ENCODE measurements around the gene OR5A2. TPM values are rescaled to one million over a fixed set of nuclear protein-coding genes. Genes with fewer than 3 reads are reported as not detected.
"Not testable (repeated sequence)": the region's sequence is repeated elsewhere in the genome, so short reads cannot be mapped to it uniquely, and the experiment has no call there.

Gene OR5A2
- total and polyA plus RNA-seq, 2 of the 8 experiments (the other 6 are each of a cell fraction or from before 2014, with no cell fraction given) = not detected

DNA sequence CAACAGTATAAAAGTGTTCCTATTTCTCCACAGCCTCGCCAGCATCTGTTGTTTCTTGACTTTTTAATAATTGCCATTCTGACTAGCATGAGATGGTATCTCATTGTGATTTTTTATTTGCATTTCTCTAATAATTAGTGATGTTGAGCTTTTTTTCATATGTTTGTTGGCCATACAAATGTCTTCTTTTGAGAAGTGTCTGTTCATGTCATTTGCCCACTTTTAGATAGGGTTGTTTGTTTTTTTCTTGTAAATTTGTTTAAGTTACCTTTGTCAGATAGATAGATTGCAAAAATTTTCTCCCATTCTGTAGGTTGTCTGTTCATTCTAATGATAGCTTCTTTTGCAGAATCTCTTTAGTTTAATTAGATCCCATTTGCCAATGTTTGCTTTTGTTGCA is 19.4 kb upstream of the OR5A2 start:
- FAIRE-seq; H4K8ac ChIP-seq (ENCODE audit: extremely low read depth, insufficient read depth, low read length); H3K79me1 ChIP-seq (ENCODE audit: low read depth, low read length); H3K56ac ChIP-seq (replicated peaks; ENCODE audit: insufficient read length, low read depth, low read length); H3K14ac ChIP-seq (ENCODE audit: insufficient read length); H3K9me3 ChIP-seq (ENCODE audit: insufficient read depth in 2 of 2, low read depth in 1 of 2, low read length in 1 of 2); H3K36me3 ChIP-seq (ENCODE audit: control insufficient read depth in 2 of 4, insufficient read depth in 4 of 4, low read length in 3 of 4); H3K79me2 ChIP-seq (ENCODE audit: control insufficient read depth in 1 of 2, insufficient read depth in 2 of 2, low read length in 2 of 2); H3K27ac ChIP-seq (ENCODE audit: low read depth, low read length); H3K23me2 ChIP-seq (ENCODE audit: low read depth, low read length); H3K27me3 ChIP-seq (replicated peaks in 1 of 4; ENCODE audit: control insufficient read depth in 3 of 4, extremely low read depth in 1 of 4, insufficient read depth in 3 of 4, low read length in 3 of 4); POLR2A ChIA-PET (ENCODE audit: partially characterized antibody); H2BK5ac ChIP-seq (ENCODE audit: low read depth, low read length); CTCF ChIA-PET (ENCODE audit: partially characterized antibody); H2BK120ac ChIP-seq (replicated peaks; ENCODE audit: low read depth, low read length); H2BK20ac ChIP-seq (ENCODE audit: low read length); H2AK5ac ChIP-seq (ENCODE audit: low read depth, low read length); DNase-seq (ENCODE audit: low read depth in 1 of 2, low spot score in 2 of 2); H3K4ac ChIP-seq (replicated peaks; ENCODE audit: insufficient read length, low read depth, low read length); H3K4me2 ChIP-seq (ENCODE audit: insufficient read depth in 1 of 2, low read depth in 2 of 2, low read length in 2 of 2); H2AFZ ChIP-seq (ENCODE audit: low read length); H4K91ac ChIP-seq (replicated peaks; ENCODE audit: insufficient read length, low read length); H2BK15ac ChIP-seq (ENCODE audit: low read length); H3K4me1 ChIP-seq (replicated peaks in 1 of 4; ENCODE audit: control insufficient read depth in 3 of 4, insufficient read depth in 4 of 4, low read length in 3 of 4); H4K5ac ChIP-seq (ENCODE audit: insufficient read length, low read depth, low read length); H3K23ac ChIP-seq (ENCODE audit: insufficient read length); H3K9ac ChIP-seq (replicated peaks in 1 of 4; ENCODE audit: extremely low read depth in 1 of 4, low read depth in 3 of 4, low read length in 3 of 4); H4K20me1 ChIP-seq (replicated peaks in 1 of 2; ENCODE audit: control insufficient read depth in 1 of 2, insufficient read depth in 2 of 2, low read length in 2 of 2); H2BK12ac ChIP-seq (ENCODE audit: low read depth, low read length); H3K4me3 ChIP-seq (ENCODE audit: extremely low read depth in 1 of 4, insufficient read depth in 2 of 4, low read depth in 3 of 4, low read length in 4 of 4); H3K18ac ChIP-seq (ENCODE audit: extremely low read depth, low read length): not testable (repeated sequence)
- 84% methylated on average over 1 of the region's 1 CpG; no CpG with 5 or more reads in 1 of the 2 experiments for WGBS, 2 experiments (ENCODE audit: extremely low coverage in 1 of 2, insufficient coverage in 1 of 2, insufficient read length in 1 of 2, insufficient replicate concordance in 2 of 2, low coverage in 1 of 2, low lambda C conversion rate in 2 of 2, missing lambda C conversion rate in 1 of 2)

Data from H1 (cell line).